Peyer's patch (tissue), 4 donors: Measurements from ENCODE around the gene MMD2. TPM values are rescaled to one million over a fixed set of nuclear protein-coding genes. Genes with fewer than 3 reads are reported as not detected.
A peak's percentile ranks its signal among the peaks of the same experiment; 100 is the strongest.
"Not testable (repeated sequence)": the region's sequence is repeated elsewhere in the genome, so short reads cannot be mapped to it uniquely, and the experiment has no call there.

Source experiments
- DNase-seq, 3 donors: peaks; one replicate each; pipeline ENCODE4 v3.0.0-alpha.2; 2017 to 2019
- H3K27ac ChIP-seq, 4 donors: fragments of 200-600 bp; sonication (generic); one replicate each; pipeline ENCODE4 v1.5.1; 2016 to 2019
- H3K27me3 ChIP-seq, 2 donors: fragments of 200-600 bp; sonication (generic); one replicate each; pipeline ENCODE4 v1.5.1; 2019
- H3K36me3 ChIP-seq, 3 donors: fragments of 200-600 bp; sonication (generic); one replicate each; pipeline ENCODE4 v1.5.1; 2016 to 2019
- H3K4me1 ChIP-seq, 4 donors: fragments of 200-600 bp; sonication (generic); one replicate each; pipeline ENCODE4 v1.5.1; 2016 to 2019
- H3K4me3 ChIP-seq, 4 donors: fragments of 200-600 bp; sonication (generic); 1 replicate in 3 of 4; 2 replicates in 1 of 4; pipeline ENCODE4 v1.5.1; 2016 to 2019; ENCODE audit warnings: mild to moderate bottlenecking in 1 of 4
- H3K9me3 ChIP-seq, 4 donors: fragments of 200-600 bp; sonication (generic); one replicate each; pipeline ENCODE4 v1.5.1; 2016 to 2019; ENCODE audit warnings: mild to moderate bottlenecking in 1 of 4
- POLR2A ChIP-seq, 2 donors: fragments of 450-650 bp; IDR thresholded peaks; one replicate each; pipeline ENCODE4 v1.5.1; 2017; ENCODE audit warnings: antibody characterized with exemption in 2 of 2, mild to moderate bottlenecking in 2 of 2, moderate library complexity in 2 of 2
- total RNA-seq, 4 donors: library from RNA; depleted of rRNA; stranded (reverse); fragments of >200 nt; gene quantifications; one replicate each; pipeline ENCODE4 v1.1.0, GENCODE V29; 2016
- TF ChIP-seq, protein P1 (sequence below), 6 experiments: fragments of 450-650 bp in 4 of 6; fragments of 200-600 bp in 2 of 6; sonication (generic) in 1 of 6; IDR thresholded peaks; one replicate each; pipeline ENCODE4 v1.5.1; 2017 to 2019; ENCODE audit warnings: antibody characterized with exemption in 6 of 6, mild to moderate bottlenecking in 3 of 6, moderate library complexity in 1 of 6

Gene MMD2
- total RNA-seq, 4 donors from 2014 or later = not detected

DNA sequence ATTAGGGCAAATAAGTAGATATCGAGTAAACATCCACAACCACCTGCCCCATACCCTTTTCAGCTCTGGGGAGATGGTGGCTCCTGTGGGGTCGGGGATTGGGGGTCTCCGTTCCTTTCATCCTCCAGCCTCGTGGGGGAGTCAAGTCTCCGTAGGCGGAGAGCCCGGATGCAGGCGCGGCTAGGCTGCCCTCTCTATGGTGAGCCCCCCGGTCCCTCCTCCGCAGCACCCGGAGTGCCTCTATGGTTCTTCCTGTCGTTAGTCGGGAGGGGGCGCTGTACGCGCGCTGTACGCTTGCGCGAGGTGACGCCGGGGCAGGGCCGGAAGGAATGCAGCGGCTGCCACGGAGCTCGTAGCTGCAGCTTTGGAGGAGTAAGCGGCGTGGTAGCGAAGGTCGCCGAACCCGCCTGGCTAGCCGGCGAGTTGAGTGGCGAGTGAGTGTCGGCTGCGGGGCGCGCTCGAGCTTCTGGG lies 14.8 kb upstream of the MMD2 start:
- peak overlapping the region; percentile 64 to 91 (median 84) for H3K4me3 ChIP-seq
- peaks cover 0 to 27% (median 0%) of the 10 kb centered on the region in 3 donors for H3K36me3 ChIP-seq
- H3K9me3 ChIP-seq = no peaks in the 10 kb centered on the region
- DNase-seq = peak; percentile 82 to 95 (median 95)
- H3K4me1 ChIP-seq = peaks cover 0 to 10% (median 0%) of the 10 kb centered on the region in 4 donors
- H3K27ac ChIP-seq = peak overlapping the region; percentile 79 to 99 (median 91)
- peak; percentile 25 to 62 for TF ChIP-seq POLR2A (IDR thresholded peaks at IDR 0.05)
- TF ChIP-seq, protein P1, sequence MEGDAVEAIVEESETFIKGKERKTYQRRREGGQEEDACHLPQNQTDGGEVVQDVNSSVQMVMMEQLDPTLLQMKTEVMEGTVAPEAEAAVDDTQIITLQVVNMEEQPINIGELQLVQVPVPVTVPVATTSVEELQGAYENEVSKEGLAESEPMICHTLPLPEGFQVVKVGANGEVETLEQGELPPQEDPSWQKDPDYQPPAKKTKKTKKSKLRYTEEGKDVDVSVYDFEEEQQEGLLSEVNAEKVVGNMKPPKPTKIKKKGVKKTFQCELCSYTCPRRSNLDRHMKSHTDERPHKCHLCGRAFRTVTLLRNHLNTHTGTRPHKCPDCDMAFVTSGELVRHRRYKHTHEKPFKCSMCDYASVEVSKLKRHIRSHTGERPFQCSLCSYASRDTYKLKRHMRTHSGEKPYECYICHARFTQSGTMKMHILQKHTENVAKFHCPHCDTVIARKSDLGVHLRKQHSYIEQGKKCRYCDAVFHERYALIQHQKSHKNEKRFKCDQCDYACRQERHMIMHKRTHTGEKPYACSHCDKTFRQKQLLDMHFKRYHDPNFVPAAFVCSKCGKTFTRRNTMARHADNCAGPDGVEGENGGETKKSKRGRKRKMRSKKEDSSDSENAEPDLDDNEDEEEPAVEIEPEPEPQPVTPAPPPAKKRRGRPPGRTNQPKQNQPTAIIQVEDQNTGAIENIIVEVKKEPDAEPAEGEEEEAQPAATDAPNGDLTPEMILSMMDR (IDR thresholded peaks at IDR 0.05) = peak; percentile 54 to 93 (median 80)
- no peaks in the 10 kb centered on the region for H3K27me3 ChIP-seq

DNA sequence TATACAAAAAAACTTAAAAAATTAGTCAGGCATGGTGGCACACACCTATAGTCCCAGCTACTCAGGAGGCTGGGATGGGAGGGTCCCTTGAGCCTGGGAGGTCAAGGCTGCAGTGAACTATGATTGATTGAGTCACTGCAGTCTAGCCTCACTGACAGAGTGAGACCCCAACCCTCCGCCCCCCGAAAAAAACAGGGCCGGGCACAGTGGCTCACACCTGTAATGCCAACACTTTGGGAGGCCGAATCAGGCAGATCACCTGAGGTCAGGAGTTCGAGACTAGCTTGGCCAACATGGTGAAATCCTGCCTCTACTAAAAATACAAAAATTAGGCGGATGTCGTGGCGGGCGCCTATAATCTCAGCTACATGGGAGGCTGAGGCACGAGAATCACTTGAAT lies 13.5 kb upstream of the MMD2 start:
- DNase-seq, H3K4me3 ChIP-seq, H3K9me3 ChIP-seq, H3K27me3 ChIP-seq, H3K27ac ChIP-seq: not testable (repeated sequence)
- Histone ChIP-seq H3K4me1 (peaks cover 0 to 10% (median 0%) of the 10 kb centered on the region in 4 donors), H3K36me3 (peaks cover 0 to 13% (median 0%) of the 10 kb centered on the region in 3 donors)

DNA sequence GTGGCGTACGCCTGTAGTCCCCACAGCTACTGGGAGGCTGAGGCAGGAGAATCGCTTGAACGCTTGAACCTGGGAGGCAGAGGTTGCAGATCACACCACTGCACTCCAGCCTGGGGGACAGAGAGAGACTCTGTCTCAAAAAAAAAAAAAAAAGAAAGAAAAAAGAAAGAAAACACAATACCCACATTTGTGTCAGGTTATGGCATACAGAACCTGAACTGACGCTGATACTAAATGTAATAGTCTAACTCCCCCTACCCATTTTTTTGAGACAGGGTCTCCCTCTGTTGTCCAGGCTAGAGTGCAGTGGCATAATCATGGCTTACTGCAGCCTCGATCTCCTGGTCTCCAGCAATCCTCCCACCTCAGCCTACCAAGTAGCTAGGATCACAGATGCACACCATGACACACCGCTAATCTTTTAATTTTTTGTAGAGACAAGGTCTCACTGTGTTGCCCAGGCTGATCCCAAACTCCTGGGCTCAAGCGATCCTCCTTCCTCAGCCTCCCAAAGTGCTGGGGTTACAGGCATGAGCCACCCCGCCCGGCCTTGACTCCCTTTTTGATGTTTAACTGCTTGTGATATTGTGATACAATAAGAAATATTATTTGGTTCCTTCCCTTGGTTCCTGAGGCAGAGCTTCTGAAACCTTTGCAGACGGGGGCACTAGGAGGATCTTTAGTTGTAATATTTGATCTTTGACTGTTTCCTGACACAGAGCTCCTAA lies 6.5 kb upstream of the MMD2 start:
- no peak overlapping the region for H3K27ac ChIP-seq
- H3K27me3 ChIP-seq = no peaks in the 10 kb centered on the region
- no peak for TF ChIP-seq POLR2A (IDR thresholded peaks at IDR 0.05)
- TF ChIP-seq, protein P1 (IDR thresholded peaks at IDR 0.05) = no peak
- H3K4me3 ChIP-seq = no peak overlapping the region
- H3K36me3 ChIP-seq = no peaks in the 10 kb centered on the region
- DNase-seq = peak in 2 of 3 donors; percentile 6 to 32
- no peaks in the 10 kb centered on the region for H3K9me3 ChIP-seq
- H3K4me1 ChIP-seq = no peaks in the 10 kb centered on the region

DNA sequence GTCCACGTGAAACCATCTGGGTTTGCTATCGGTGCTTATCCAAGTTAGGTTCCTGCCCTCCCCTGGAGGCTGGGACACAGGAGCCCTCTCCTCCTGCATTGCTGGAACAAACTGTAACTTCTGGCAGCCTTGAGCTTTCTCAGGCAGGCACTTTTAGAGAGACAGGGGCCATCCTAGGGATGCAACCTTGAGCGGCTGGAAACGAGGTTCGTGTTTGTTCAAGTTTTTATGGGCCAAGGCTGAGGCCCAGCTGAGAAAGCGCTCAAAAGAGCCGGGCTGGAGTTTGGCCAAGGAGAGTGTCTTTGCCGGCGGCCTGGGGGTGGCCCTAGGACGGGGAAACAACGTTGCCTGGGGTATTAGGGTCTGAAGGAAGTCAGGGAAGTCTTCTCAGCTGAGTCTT lies 5.5 kb upstream of the MMD2 start:
- no peaks in the 10 kb centered on the region for H3K4me1 ChIP-seq
- no peak overlapping the region for H3K4me3 ChIP-seq
- no peak for TF ChIP-seq POLR2A (IDR thresholded peaks at IDR 0.05)
- TF ChIP-seq, protein P1 (IDR thresholded peaks at IDR 0.05) = no peak
- H3K36me3 ChIP-seq = no peaks in the 10 kb centered on the region
- H3K27ac ChIP-seq = no peak overlapping the region
- H3K27me3 ChIP-seq = no peaks in the 10 kb centered on the region
- DNase-seq = peak in 1 of 3 donors; percentile 19
- no peaks in the 10 kb centered on the region for H3K9me3 ChIP-seq

DNA sequence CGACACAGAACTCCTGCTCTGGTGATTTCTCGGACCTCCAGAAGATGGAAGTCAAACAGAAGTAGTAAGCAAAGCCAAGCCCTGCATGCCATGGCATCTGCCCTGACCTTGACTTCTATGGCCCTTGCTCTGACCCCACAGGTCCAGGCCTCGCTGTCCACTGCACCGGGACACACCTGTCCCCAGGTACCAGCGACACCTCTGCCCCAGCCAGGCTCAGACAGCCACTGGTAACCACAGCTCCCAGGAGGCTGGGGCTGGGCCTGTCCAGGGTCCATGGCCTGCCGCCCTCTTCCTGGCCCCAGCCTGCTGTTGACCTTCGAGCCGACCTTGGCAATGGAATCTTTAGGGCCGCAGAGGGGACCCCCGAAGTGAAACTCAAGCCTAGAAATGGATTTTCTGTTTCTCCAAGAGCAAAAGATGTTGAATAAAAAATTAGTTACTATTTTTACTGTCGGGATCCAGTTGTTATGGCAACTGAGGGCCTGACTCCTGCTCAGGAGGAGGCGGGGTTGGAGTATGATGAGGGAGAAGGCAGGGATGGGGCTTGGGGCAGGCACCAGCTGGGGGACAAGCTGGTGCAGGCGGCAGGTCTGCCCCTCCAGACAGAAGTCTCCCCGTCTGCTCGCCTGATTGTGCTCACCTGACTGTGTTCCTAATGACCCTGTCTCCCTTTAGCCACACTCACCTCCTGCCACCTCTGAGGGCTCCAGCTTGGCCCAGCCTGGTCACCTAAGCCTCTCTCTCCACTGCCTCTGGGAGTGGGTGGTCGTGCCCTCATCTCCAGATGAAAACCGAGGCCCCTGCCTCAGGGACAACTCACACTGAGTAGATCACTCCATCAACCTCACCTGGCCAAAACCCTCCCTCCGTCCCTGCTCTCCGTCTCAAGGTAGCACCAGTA lies 4.1 kb upstream of the MMD2 start:
- peak in 1 of 3 donors; percentile 21 for DNase-seq
- Histone ChIP-seq H3K27me3 (peaks cover 0 to 10% of the 10 kb centered on the region in 2 donors), H3K36me3 (no peaks in the 10 kb centered on the region), H3K9me3 (no peaks in the 10 kb centered on the region), H3K4me1 (peaks cover 0 to 10% (median 0%) of the 10 kb centered on the region in 4 donors), H3K27ac (no peak overlapping the region), H3K4me3 (no peak overlapping the region)
- no peak for TF ChIP-seq POLR2A (IDR thresholded peaks at IDR 0.05)
- TF ChIP-seq, protein P1 (IDR thresholded peaks at IDR 0.05) = no peak
